ENCODE results near the gene COL18A1.

DNA sequence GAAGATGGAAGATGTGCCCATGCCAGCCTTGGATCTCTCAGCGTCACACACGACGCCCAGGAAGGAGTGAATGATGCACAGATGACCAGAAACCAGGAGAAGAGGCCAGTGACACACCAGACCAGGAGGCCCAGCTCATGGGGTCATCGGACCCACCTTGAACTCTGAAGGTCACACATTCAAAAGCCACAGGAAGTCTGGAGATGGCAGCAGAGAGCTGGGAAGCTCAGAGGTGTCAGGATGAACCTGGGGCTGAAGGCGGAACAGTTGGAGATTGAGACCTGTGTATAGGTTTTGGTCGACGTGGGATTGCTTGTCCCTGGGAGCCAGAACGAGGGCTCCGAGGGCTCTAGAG lies 93.7 kb downstream of the COL18A1 start:
- TF ChIP-seq, protein P1, sequence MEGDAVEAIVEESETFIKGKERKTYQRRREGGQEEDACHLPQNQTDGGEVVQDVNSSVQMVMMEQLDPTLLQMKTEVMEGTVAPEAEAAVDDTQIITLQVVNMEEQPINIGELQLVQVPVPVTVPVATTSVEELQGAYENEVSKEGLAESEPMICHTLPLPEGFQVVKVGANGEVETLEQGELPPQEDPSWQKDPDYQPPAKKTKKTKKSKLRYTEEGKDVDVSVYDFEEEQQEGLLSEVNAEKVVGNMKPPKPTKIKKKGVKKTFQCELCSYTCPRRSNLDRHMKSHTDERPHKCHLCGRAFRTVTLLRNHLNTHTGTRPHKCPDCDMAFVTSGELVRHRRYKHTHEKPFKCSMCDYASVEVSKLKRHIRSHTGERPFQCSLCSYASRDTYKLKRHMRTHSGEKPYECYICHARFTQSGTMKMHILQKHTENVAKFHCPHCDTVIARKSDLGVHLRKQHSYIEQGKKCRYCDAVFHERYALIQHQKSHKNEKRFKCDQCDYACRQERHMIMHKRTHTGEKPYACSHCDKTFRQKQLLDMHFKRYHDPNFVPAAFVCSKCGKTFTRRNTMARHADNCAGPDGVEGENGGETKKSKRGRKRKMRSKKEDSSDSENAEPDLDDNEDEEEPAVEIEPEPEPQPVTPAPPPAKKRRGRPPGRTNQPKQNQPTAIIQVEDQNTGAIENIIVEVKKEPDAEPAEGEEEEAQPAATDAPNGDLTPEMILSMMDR (IDR thresholded peaks at IDR 0.05) = peak in 2 of 6 experiments; percentile 23 to 28
- TF ChIP-seq POLR2A (IDR thresholded peaks at IDR 0.05) = no peak
